Suprapubic skin (tissue), 4 donors: ENCODE measurements around the gene PRXL2B. TPM values are rescaled to one million over a fixed set of nuclear protein-coding genes. Genes with fewer than 3 reads are reported as not detected.

ENCODE experiments used
- DNase-seq, 2 donors: peaks; one replicate each; pipeline ENCODE4 v3.0.0-alpha.2; 2019; ENCODE audit warnings: low spot score in 2 of 2
- H3K27ac ChIP-seq: fragments of 200-600 bp; sonication (generic); one replicate; pipeline ENCODE4 v1.5.1; 2019
- H3K27me3 ChIP-seq: fragments of 200-600 bp; sonication (generic); one replicate; pipeline ENCODE4 v1.5.1; 2019
- H3K36me3 ChIP-seq: fragments of 200-600 bp; sonication (generic); one replicate; pipeline ENCODE4 v1.5.1; 2019
- H3K4me1 ChIP-seq: fragments of 200-600 bp; sonication (generic); one replicate; pipeline ENCODE4 v1.5.1; 2019
- H3K4me3 ChIP-seq: fragments of 200-600 bp; sonication (generic); one replicate; pipeline ENCODE4 v1.5.1; 2019; ENCODE audit warnings: mild to moderate bottlenecking
- H3K9me3 ChIP-seq: fragments of 200-600 bp; sonication (generic); one replicate; pipeline ENCODE4 v1.5.1; 2019
- EP300 ChIP-seq: sonication (generic); formaldehyde crosslinking; IDR thresholded peaks from one replicate; pipeline ENCODE4 v1.6.1; 2017; ENCODE audit warnings: antibody characterized with exemption
- POLR2A ChIP-seq, 2 donors: fragments of 450-650 bp; IDR thresholded peaks; one replicate each; pipeline ENCODE4 v1.6.1; 2017; ENCODE audit warnings: antibody characterized with exemption in 2 of 2, mild to moderate bottlenecking in 2 of 2, moderate library complexity in 2 of 2
- POLR2AphosphoS5 ChIP-seq, 3 donors: sonication (generic); formaldehyde crosslinking; IDR thresholded peaks; one replicate each; pipeline ENCODE4 v1.6.1; 2017; ENCODE audit warnings: antibody characterized with exemption in 3 of 3
- WGBS: methylation state at CpG from one replicate; pipeline ENCODE4 v1.1.5; 2018; 5-methylcytosine and 5-hydroxymethylcytosine counted together
- total RNA-seq, 4 donors: library from RNA; depleted of rRNA; stranded (reverse); fragments of >200 nt; gene quantifications; one replicate each; pipeline ENCODE4 v1.1.0, GENCODE V29; 2016
- TF ChIP-seq, protein P1 (sequence below), 2 donors: fragments of 200-600 bp in 1 of 2; fragments of 450-650 bp in 1 of 2; sonication (generic) in 1 of 2; IDR thresholded peaks; one replicate each; pipeline ENCODE4 v1.5.1; 2016 to 2019; ENCODE audit warnings: antibody characterized with exemption in 2 of 2, mild to moderate bottlenecking in 1 of 2, moderate library complexity in 1 of 2

Gene PRXL2B
- total RNA-seq, 4 donors from 2014 or later = 9.7 to 16.3 (median 10.7) TPM

GRCh38 chr1:2631136-2632050 is 44.8 kb downstream of the PRXL2B start:
- Histone ChIP-seq H3K27ac (no peak overlapping the region), H3K4me1 (peaks cover 19% of the 10 kb centered on the region), H3K27me3 (peaks cover 80% of the 10 kb centered on the region), H3K36me3 (no peaks in the 10 kb centered on the region), H3K4me3 (no peak overlapping the region), H3K9me3 (no peaks in the 10 kb centered on the region)
- no peak for DNase-seq
- no peak for TF ChIP-seq EP300
- TF ChIP-seq, protein P1, sequence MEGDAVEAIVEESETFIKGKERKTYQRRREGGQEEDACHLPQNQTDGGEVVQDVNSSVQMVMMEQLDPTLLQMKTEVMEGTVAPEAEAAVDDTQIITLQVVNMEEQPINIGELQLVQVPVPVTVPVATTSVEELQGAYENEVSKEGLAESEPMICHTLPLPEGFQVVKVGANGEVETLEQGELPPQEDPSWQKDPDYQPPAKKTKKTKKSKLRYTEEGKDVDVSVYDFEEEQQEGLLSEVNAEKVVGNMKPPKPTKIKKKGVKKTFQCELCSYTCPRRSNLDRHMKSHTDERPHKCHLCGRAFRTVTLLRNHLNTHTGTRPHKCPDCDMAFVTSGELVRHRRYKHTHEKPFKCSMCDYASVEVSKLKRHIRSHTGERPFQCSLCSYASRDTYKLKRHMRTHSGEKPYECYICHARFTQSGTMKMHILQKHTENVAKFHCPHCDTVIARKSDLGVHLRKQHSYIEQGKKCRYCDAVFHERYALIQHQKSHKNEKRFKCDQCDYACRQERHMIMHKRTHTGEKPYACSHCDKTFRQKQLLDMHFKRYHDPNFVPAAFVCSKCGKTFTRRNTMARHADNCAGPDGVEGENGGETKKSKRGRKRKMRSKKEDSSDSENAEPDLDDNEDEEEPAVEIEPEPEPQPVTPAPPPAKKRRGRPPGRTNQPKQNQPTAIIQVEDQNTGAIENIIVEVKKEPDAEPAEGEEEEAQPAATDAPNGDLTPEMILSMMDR (IDR thresholded peaks at IDR 0.05) = no peak
- no peak for TF ChIP-seq POLR2AphosphoS5 (IDR thresholded peaks at IDR 0.05)
- TF ChIP-seq POLR2A (IDR thresholded peaks at IDR 0.05) = no peak
- WGBS = 77% methylated on average over 14 of the region's 24 CpGs

DNA sequence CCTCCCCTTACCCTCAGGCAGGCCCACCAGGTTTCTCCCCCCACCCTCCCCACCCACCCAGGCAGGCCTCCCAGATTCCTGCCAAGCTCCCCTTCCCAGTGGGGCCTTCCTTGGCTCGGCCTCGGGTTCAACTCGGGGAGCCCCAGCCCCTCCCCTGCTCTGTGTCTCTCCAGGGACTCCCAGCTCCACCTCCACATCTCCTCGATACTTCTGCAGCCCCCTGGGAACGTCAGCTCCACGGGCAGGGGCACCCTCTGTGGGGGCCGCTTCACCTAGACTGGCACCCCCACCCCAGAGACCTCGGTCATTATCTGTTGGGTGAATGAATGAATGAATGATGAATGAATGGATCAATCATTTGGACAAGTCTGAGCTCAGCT is 45.5 kb downstream of the PRXL2B start:
- TF ChIP-seq, protein P1 (IDR thresholded peaks at IDR 0.05) = no peak
- TF ChIP-seq POLR2AphosphoS5 (IDR thresholded peaks at IDR 0.05) (no peak), EP300 (no peak), POLR2A (IDR thresholded peaks at IDR 0.05) (no peak)
- no peak overlapping the region for H3K27ac ChIP-seq
- DNase-seq = no peak
- no peak overlapping the region for H3K4me3 ChIP-seq
- H3K36me3 ChIP-seq = no peaks in the 10 kb centered on the region
- H3K27me3 ChIP-seq = peaks cover 77% of the 10 kb centered on the region
- peaks cover 19% of the 10 kb centered on the region for H3K4me1 ChIP-seq
- H3K9me3 ChIP-seq = no peaks in the 10 kb centered on the region
- WGBS = 52% methylated on average over 8 of the region's 8 CpGs

- no peak for DNase-seq
- WGBS = 66% methylated on average over 9 of the region's 16 CpGs
- Histone ChIP-seq H3K36me3 (no peaks in the 10 kb centered on the region), H3K4me3 (no peak within 1 kb of the TSS), H3K9me3 (no peaks in the 10 kb centered on the region), H3K27ac (no peak within 1 kb of the TSS), H3K27me3 (peaks cover 69% of the 10 kb centered on the region), H3K4me1 (peaks cover 19% of the 10 kb centered on the region)
- TF ChIP-seq EP300 = no peak
- TF ChIP-seq POLR2A (IDR thresholded peaks at IDR 0.05) = no peak
- TF ChIP-seq, protein P1 (IDR thresholded peaks at IDR 0.05) = no peak
Measured at GRCh38 chr1:2632561-2633361, 46.2 kb downstream of the PRXL2B start, which contains the start of gene MMEL1. TSS of gene MMEL1 (minus strand) at chr1:2633016. CDS start at chr1:2629484, 3,532 bp downstream.

- Histone ChIP-seq H3K27me3 (peaks cover 63% of the 10 kb centered on the region), H3K27ac (no peak overlapping the region), H3K36me3 (no peaks in the 10 kb centered on the region), H3K4me3 (no peak overlapping the region), H3K4me1 (peaks cover 12% of the 10 kb centered on the region), H3K9me3 (no peaks in the 10 kb centered on the region)
- 74% methylated on average over 2 of the region's 12 CpGs for WGBS
- TF ChIP-seq EP300 = no peak
- TF ChIP-seq, protein P1 (IDR thresholded peaks at IDR 0.05) = no peak
- no peak for TF ChIP-seq POLR2AphosphoS5 (IDR thresholded peaks at IDR 0.05)
- TF ChIP-seq POLR2A (IDR thresholded peaks at IDR 0.05) = no peak
- no peak for DNase-seq
Measured at GRCh38 chr1:2633366-2633935, 46.9 kb downstream of the PRXL2B start.
